ENCODE data around the gene RALGPS1.

Gene RALGPS1

GRCh38 chr9:127199001-127199791, 284.6 kb downstream of the RALGPS1 start:
- no peak overlapping the region for H3K9ac ChIP-seq (ENCODE audit: low read length)
- H3K27ac ChIP-seq (ENCODE audit: low read depth, low read length), result no peak overlapping the region
- no peak overlapping the region for H3K18ac ChIP-seq (ENCODE audit: low read length)
- H4K12ac ChIP-seq (ENCODE audit: low read depth, low read length), result no peak overlapping the region
- peak; percentile 72 to 90 for DNase-seq
- no peak overlapping the region for H3K4ac ChIP-seq (ENCODE audit: low read depth, low read length)
- H2BK5ac ChIP-seq (ENCODE audit: low read depth, low read length, poor library complexity), result no peak overlapping the region
- no peaks in the 10 kb centered on the region for H3K36me3 ChIP-seq (ENCODE audit: control insufficient read depth in 1 of 2, insufficient read depth in 2 of 2, low read length in 2 of 2)
- H2BK120ac ChIP-seq (ENCODE audit: insufficient read depth, low read length, poor library complexity), result no peak overlapping the region
- no peak overlapping the region for H3K14ac ChIP-seq (ENCODE audit: low read length)
- H4K8ac ChIP-seq (ENCODE audit: low read depth, low read length), result no peak overlapping the region
- no peak overlapping the region for H3K4me3 ChIP-seq (ENCODE audit: low read depth, low read length)
- H4K91ac ChIP-seq (ENCODE audit: low read depth, low read length), result no peak overlapping the region
- no peak overlapping the region for H2BK12ac ChIP-seq (ENCODE audit: low read length)
- no CpG with 5 or more reads among the region's 15 CpGs for WGBS (ENCODE audit: extremely low coverage, insufficient coverage, insufficient read length)
- no peaks in the 10 kb centered on the region for H3K79me2 ChIP-seq (ENCODE audit: control insufficient read depth, insufficient read depth, low read length, poor library complexity)
- no peaks in the 10 kb centered on the region for H3K79me1 ChIP-seq (ENCODE audit: low read length)
- no peak overlapping the region for H3K4me2 ChIP-seq (ENCODE audit: low read length)
- no peaks in the 10 kb centered on the region for H3K9me3 ChIP-seq (ENCODE audit: insufficient read depth, low read depth, low read length)
- H3K4me1 ChIP-seq (ENCODE audit: control insufficient read depth in 1 of 2, insufficient read depth in 2 of 2, low read length in 2 of 2), result no peaks in the 10 kb centered on the region
- no peaks in the 10 kb centered on the region for H3K27me3 ChIP-seq (ENCODE audit: insufficient read depth, low read length)
- no peak overlapping the region for H3K23ac ChIP-seq (ENCODE audit: low read length)
- H2AFZ ChIP-seq (ENCODE audit: insufficient read depth, low read length, poor library complexity), result no peak overlapping the region
- H2AK5ac ChIP-seq (ENCODE audit: low read length), result no peak overlapping the region

GRCh38 chr9:127200106-127200862, 285.7 kb downstream of the RALGPS1 start:
- no peak overlapping the region for H3K4ac ChIP-seq (ENCODE audit: low read depth, low read length)
- no peak overlapping the region for H2BK120ac ChIP-seq (ENCODE audit: insufficient read depth, low read length, poor library complexity)
- no peaks in the 10 kb centered on the region for H3K79me1 ChIP-seq (ENCODE audit: low read length)
- H3K4me1 ChIP-seq (ENCODE audit: control insufficient read depth in 1 of 2, insufficient read depth in 2 of 2, low read length in 2 of 2), result no peaks in the 10 kb centered on the region
- no peak overlapping the region for H2BK5ac ChIP-seq (ENCODE audit: low read depth, low read length, poor library complexity)
- H3K14ac ChIP-seq (ENCODE audit: low read length), result no peak overlapping the region
- peak overlapping the region; percentile 32 for H3K23ac ChIP-seq (ENCODE audit: low read length)
- no peaks in the 10 kb centered on the region for H3K27me3 ChIP-seq (ENCODE audit: insufficient read depth, low read length)
- H4K91ac ChIP-seq (ENCODE audit: low read depth, low read length), result no peak overlapping the region
- no peak overlapping the region for H4K12ac ChIP-seq (ENCODE audit: low read depth, low read length)
- no peaks in the 10 kb centered on the region for H3K79me2 ChIP-seq (ENCODE audit: control insufficient read depth, insufficient read depth, low read length, poor library complexity)
- no peak overlapping the region for H2AK5ac ChIP-seq (ENCODE audit: low read length)
- H2AFZ ChIP-seq (ENCODE audit: insufficient read depth, low read length, poor library complexity), result no peak overlapping the region
- peaks cover 2% of the 10 kb centered on the region for H3K9me3 ChIP-seq (ENCODE audit: insufficient read depth, low read depth, low read length)
- H3K4me3 ChIP-seq (ENCODE audit: low read depth, low read length), result no peak overlapping the region
- DNase-seq, result no peak
- no peak overlapping the region for H2BK12ac ChIP-seq (ENCODE audit: low read length)
- H3K18ac ChIP-seq (ENCODE audit: low read length), result no peak overlapping the region
- H3K9ac ChIP-seq (ENCODE audit: low read length), result no peak overlapping the region
- H3K27ac ChIP-seq (ENCODE audit: low read depth, low read length), result no peak overlapping the region
- no CpG with 5 or more reads among the region's 10 CpGs for WGBS (ENCODE audit: extremely low coverage, insufficient coverage, insufficient read length)
- H3K4me2 ChIP-seq (ENCODE audit: low read length), result no peak overlapping the region
- H3K36me3 ChIP-seq (ENCODE audit: control insufficient read depth in 1 of 2, insufficient read depth in 2 of 2, low read length in 2 of 2), result no peaks in the 10 kb centered on the region
- H4K8ac ChIP-seq (ENCODE audit: low read depth, low read length), result no peak overlapping the region

- Histone ChIP-seq H4K91ac (ENCODE audit: low read depth, low read length) (no peak overlapping the region), H3K4me1 (ENCODE audit: control insufficient read depth in 1 of 2, insufficient read depth in 2 of 2, low read length in 2 of 2) (no peaks in the 10 kb centered on the region), H3K4me3 (ENCODE audit: low read depth, low read length) (no peak overlapping the region), H2BK5ac (ENCODE audit: low read depth, low read length, poor library complexity) (no peak overlapping the region), H2AFZ (ENCODE audit: insufficient read depth, low read length, poor library complexity) (no peak overlapping the region), H3K9me3 (ENCODE audit: insufficient read depth, low read depth, low read length) (peaks cover 2% of the 10 kb centered on the region), H4K8ac (ENCODE audit: low read depth, low read length) (no peak overlapping the region), H3K18ac (ENCODE audit: low read length) (no peak overlapping the region), H3K4ac (ENCODE audit: low read depth, low read length) (no peak overlapping the region), H3K4me2 (ENCODE audit: low read length) (no peak overlapping the region), H3K14ac (ENCODE audit: low read length) (no peak overlapping the region), H3K36me3 (ENCODE audit: control insufficient read depth in 1 of 2, insufficient read depth in 2 of 2, low read length in 2 of 2) (no peaks in the 10 kb centered on the region), H2AK5ac (ENCODE audit: low read length) (no peak overlapping the region), H3K79me2 (ENCODE audit: control insufficient read depth, insufficient read depth, low read length, poor library complexity) (no peaks in the 10 kb centered on the region), H3K79me1 (ENCODE audit: low read length) (no peaks in the 10 kb centered on the region), H2BK12ac (ENCODE audit: low read length) (no peak overlapping the region), H2BK120ac (ENCODE audit: insufficient read depth, low read length, poor library complexity) (no peak overlapping the region), H3K27me3 (ENCODE audit: insufficient read depth, low read length) (no peaks in the 10 kb centered on the region), H3K9ac (ENCODE audit: low read length) (no peak overlapping the region), H3K23ac (ENCODE audit: low read length) (no peak overlapping the region), H3K27ac (ENCODE audit: low read depth, low read length) (no peak overlapping the region), H4K12ac (ENCODE audit: low read depth, low read length) (no peak overlapping the region)
- WGBS (ENCODE audit: extremely low coverage, insufficient coverage, insufficient read length), result no CpG with 5 or more reads among the region's 6 CpGs
- no peak for DNase-seq
Observed at GRCh38 chr9:127201071-127201541, 286.5 kb downstream of the RALGPS1 start.

- H2BK5ac ChIP-seq (ENCODE audit: low read depth, low read length, poor library complexity), result no peak overlapping the region
- H3K4me1 ChIP-seq (ENCODE audit: control insufficient read depth in 1 of 2, insufficient read depth in 2 of 2, low read length in 2 of 2), result no peaks in the 10 kb centered on the region
- H4K8ac ChIP-seq (ENCODE audit: low read depth, low read length), result no peak overlapping the region
- H3K18ac ChIP-seq (ENCODE audit: low read length), result no peak overlapping the region
- H2AFZ ChIP-seq (ENCODE audit: insufficient read depth, low read length, poor library complexity), result no peak overlapping the region
- no peak overlapping the region for H4K91ac ChIP-seq (ENCODE audit: low read depth, low read length)
- no peak overlapping the region for H2BK12ac ChIP-seq (ENCODE audit: low read length)
- H3K79me1 ChIP-seq (ENCODE audit: low read length), result no peaks in the 10 kb centered on the region
- no peak overlapping the region for H3K27ac ChIP-seq (ENCODE audit: low read depth, low read length)
- no peak overlapping the region for H3K23ac ChIP-seq (ENCODE audit: low read length)
- no peak overlapping the region for H3K14ac ChIP-seq (ENCODE audit: low read length)
- H2AK5ac ChIP-seq (ENCODE audit: low read length), result no peak overlapping the region
- no peak for DNase-seq
- no peak overlapping the region for H3K4me3 ChIP-seq (ENCODE audit: low read depth, low read length)
- peaks cover 2% of the 10 kb centered on the region for H3K9me3 ChIP-seq (ENCODE audit: insufficient read depth, low read depth, low read length)
- WGBS (ENCODE audit: extremely low coverage, insufficient coverage, insufficient read length), result no CpG with 5 or more reads among the region's 11 CpGs
- no peak overlapping the region for H2BK120ac ChIP-seq (ENCODE audit: insufficient read depth, low read length, poor library complexity)
- H3K4me2 ChIP-seq (ENCODE audit: low read length), result no peak overlapping the region
- no peak overlapping the region for H3K4ac ChIP-seq (ENCODE audit: low read depth, low read length)
- H3K36me3 ChIP-seq (ENCODE audit: control insufficient read depth in 1 of 2, insufficient read depth in 2 of 2, low read length in 2 of 2), result no peaks in the 10 kb centered on the region
- H3K27me3 ChIP-seq (ENCODE audit: insufficient read depth, low read length), result no peaks in the 10 kb centered on the region
- no peak overlapping the region for H4K12ac ChIP-seq (ENCODE audit: low read depth, low read length)
- H3K9ac ChIP-seq (ENCODE audit: low read length), result no peak overlapping the region
- H3K79me2 ChIP-seq (ENCODE audit: control insufficient read depth, insufficient read depth, low read length, poor library complexity), result no peaks in the 10 kb centered on the region
Observed at GRCh38 chr9:127201731-127202130, 287.1 kb downstream of the RALGPS1 start.
